Type B pancreatic cell (in vitro differentiated cells): ENCODE results near the gene LRRC32. TPM values are rescaled to one million over a fixed set of nuclear protein-coding genes. Genes with fewer than 3 reads are reported as not detected.
A peak's percentile ranks its signal among the peaks of the same experiment; 100 is the strongest.

ENCODE experiments used
- DNase-seq: peaks from one replicate; pipeline ENCODE4 v3.0.0; 2021; ENCODE audit warnings: mixed read lengths; ENCODE audit not compliant: unreplicated experiment; ENCODE audit errors: extremely low spot score
- H3K27ac Mint-ChIP-seq: 2 replicates; pipeline ENCODE4 v1.8.0; 2021; ENCODE audit warnings: mild to moderate bottlenecking, mixed read lengths
- H3K27me3 Mint-ChIP-seq: 2 replicates; pipeline ENCODE4 v1.8.0; 2021; ENCODE audit warnings: mixed read lengths
- H3K36me3 Mint-ChIP-seq: 2 replicates; pipeline ENCODE4 v1.8.0; 2021; ENCODE audit warnings: mixed read lengths
- H3K4me1 Mint-ChIP-seq: one replicate; pipeline ENCODE4 v1.8.0; 2021; ENCODE audit warnings: mixed read lengths; ENCODE audit not compliant: unreplicated experiment
- H3K4me3 Mint-ChIP-seq: 2 replicates; pipeline ENCODE4 v1.8.0; 2021; ENCODE audit warnings: mild to moderate bottlenecking, mixed read lengths
- H3K9me3 Mint-ChIP-seq: 2 replicates; pipeline ENCODE4 v1.8.0; 2021; ENCODE audit warnings: mixed read lengths
- CTCF ChIP-seq: fragments of 200-600 bp; sonication (generic); conservative IDR thresholded peaks from 2 replicates; pipeline ENCODE4 v1.5.0; 2021; ENCODE audit warnings: antibody characterized with exemption, mild to moderate bottlenecking
- total RNA-seq: library from RNA; stranded (reverse); gene quantifications from 2 replicates; pipeline ENCODE4 v1.2.1, GENCODE V29; 2021; ENCODE audit warnings: low replicate concordance

LRRC32 gene
- total RNA-seq, 1 donor from 2014 or later, result 4.3 TPM

- Mint-ChIP-seq H3K36me3 (no peaks in the 10 kb centered on the region), H3K4me3 (no peak overlapping the region), H3K9me3 (no peaks in the 10 kb centered on the region), H3K27me3 (peaks cover 29% of the 10 kb centered on the region), H3K4me1 (peaks cover 19% of the 10 kb centered on the region), H3K27ac (no peak overlapping the region)
- DNase-seq, result no peak
- no peak for TF ChIP-seq CTCF
These were observed 2.1 kb upstream of the LRRC32 start for GRCh38 chr11:76672431-76673175.

DNA sequence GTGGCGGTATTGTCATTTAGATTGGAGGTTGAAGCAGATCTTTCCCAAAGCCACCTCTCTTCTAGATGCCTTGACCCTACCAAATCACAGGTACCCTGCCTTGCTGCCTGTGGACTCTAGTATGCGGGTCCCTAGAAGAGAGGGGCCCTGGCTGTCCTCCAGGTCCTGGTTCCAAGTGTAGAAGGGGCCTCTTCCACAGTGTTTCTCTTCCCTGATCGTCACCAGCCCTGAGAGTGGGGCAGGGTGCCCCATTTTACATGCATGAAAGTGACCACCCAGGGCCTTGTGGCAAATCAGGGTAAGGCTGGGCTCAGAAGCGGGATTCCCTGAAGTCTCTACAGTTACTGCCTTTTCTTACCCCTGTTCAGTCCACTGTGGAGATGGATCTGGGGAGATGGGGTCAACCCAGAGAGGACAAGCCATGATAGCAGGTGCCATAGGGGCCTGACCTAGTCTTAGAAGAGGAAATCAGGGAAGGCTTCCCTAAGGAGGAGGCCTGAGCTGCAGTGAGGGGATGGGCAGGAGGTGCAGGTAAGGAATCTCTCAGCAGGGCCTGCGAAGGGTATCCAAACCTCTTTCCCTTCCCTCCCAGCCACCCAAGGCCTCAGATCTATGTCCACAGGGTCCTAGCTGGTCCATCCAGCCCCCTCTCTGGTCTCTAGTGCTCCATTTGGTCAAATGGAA, 1.2 kb upstream of the LRRC32 start:
- Mint-ChIP-seq H3K4me3 (peak overlapping the region; percentile 82), H3K9me3 (no peaks in the 10 kb centered on the region), H3K4me1 (peaks cover 19% of the 10 kb centered on the region), H3K27ac (no peak overlapping the region), H3K27me3 (peaks cover 29% of the 10 kb centered on the region), H3K36me3 (no peaks in the 10 kb centered on the region)
- no peak for TF ChIP-seq CTCF
- DNase-seq, result no peak

GRCh38 chr11:76671237-76671592, 668 bp upstream of the LRRC32 start:
- peak overlapping the region; percentile 82 for H3K4me3 Mint-ChIP-seq
- no peaks in the 10 kb centered on the region for H3K36me3 Mint-ChIP-seq
- H3K4me1 Mint-ChIP-seq, result peaks cover 19% of the 10 kb centered on the region
- TF ChIP-seq CTCF, result no peak
- DNase-seq, result no peak
- no peak overlapping the region for H3K27ac Mint-ChIP-seq
- peaks cover 29% of the 10 kb centered on the region for H3K27me3 Mint-ChIP-seq
- H3K9me3 Mint-ChIP-seq, result no peaks in the 10 kb centered on the region

- H3K27me3 Mint-ChIP-seq, result peaks cover 29% of the 10 kb centered on the region
- H3K4me3 Mint-ChIP-seq, result peak overlapping the region; percentile 83
- H3K9me3 Mint-ChIP-seq, result no peaks in the 10 kb centered on the region
- H3K27ac Mint-ChIP-seq, result no peak overlapping the region
- peaks cover 19% of the 10 kb centered on the region for H3K4me1 Mint-ChIP-seq
- TF ChIP-seq CTCF, result no peak
- H3K36me3 Mint-ChIP-seq, result no peaks in the 10 kb centered on the region
- no peak for DNase-seq
These were observed 554 bp downstream of the LRRC32 start for GRCh38 chr11:76669901-76670484.

- Mint-ChIP-seq H3K4me3 (peak overlapping the region; percentile 76), H3K9me3 (no peaks in the 10 kb centered on the region), H3K4me1 (peaks cover 26% of the 10 kb centered on the region), H3K36me3 (no peaks in the 10 kb centered on the region), H3K27me3 (peaks cover 29% of the 10 kb centered on the region), H3K27ac (no peak overlapping the region)
- no peak for DNase-seq
- no peak for TF ChIP-seq CTCF
These were observed 2.0 kb downstream of the LRRC32 start for GRCh38 chr11:76668362-76669155.
